HG02610 (cell line): Measurements from ENCODE around the gene POLQ.
"Not testable (repeated sequence)": the region's sequence is repeated elsewhere in the genome, so short reads cannot be mapped to it uniquely, and the experiment has no call there.

Experiments used
- ATAC-seq: cut with Tn5 transposase; IDR thresholded peaks from one replicate; pipeline ENCODE4 v1.9.1; 2021; ENCODE audit warnings: mild to moderate bottlenecking, moderate library complexity; ENCODE audit not compliant: unreplicated experiment

Gene POLQ

DNA sequence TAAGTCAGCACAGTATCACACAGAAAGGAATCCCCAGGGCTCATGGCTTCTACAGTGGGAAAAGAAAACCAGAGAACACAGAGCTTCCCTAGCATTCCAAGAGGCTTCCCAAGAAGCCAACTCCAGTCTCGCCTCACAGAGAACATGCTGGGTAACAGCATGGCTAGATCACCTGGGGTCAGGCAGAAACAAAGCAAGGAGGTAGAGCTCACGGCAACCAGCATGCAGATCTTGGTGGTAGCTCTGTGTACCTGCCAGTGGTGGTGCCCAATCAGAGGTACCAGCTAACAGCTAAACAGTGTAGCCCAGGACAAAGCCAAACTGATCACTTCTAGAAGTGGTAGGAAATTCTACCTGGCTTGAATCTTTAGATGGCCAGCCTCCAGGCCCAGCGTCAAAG, 31.3 kb downstream of the POLQ start:
- no peak for ATAC-seq

DNA sequence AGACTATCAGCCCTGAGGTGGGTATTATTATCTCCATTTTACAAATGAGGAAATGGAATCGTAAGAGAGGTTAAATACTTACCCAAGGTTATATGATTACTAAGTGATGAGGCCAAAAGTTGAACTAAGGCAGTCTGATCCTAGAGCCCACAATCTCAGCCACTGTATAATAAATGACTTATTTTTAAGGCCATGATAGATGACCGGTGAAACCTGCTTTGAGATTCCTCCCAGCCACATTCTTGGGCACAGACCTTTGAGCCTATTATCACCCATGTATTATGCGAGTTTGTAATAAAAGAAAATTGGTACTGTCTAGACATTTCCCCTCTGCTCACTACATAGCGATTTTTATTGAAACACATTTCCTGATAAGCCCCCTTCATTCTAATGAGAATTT, 37.4 kb downstream of the POLQ start:
- ATAC-seq, result no peak

- ATAC-seq, result no peak
These were observed 40.5 kb downstream of the POLQ start for GRCh38 chr3:121505256-121505655.

- no peak for ATAC-seq
These were observed 41.2 kb downstream of the POLQ start for GRCh38 chr3:121504618-121505017.

DNA sequence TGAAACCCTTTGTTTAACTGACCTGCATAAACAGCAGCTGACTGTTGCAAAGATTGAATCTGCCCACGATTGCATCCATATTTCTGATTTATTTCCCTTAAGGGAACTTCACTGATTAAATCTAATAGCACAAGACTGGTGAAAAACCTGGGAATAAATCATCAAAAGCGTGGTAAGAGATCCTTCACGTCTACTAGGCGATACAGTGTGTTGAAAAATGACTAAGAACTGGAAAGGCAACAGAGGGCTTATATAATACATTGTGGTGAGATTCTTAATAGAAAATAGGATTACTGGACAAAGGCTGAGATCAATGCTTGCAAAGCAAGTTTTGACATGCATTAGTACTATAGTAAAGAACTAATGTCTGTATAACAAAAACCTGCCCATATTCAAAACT, 49.0 kb downstream of the POLQ start:
- ATAC-seq, result no peak

DNA sequence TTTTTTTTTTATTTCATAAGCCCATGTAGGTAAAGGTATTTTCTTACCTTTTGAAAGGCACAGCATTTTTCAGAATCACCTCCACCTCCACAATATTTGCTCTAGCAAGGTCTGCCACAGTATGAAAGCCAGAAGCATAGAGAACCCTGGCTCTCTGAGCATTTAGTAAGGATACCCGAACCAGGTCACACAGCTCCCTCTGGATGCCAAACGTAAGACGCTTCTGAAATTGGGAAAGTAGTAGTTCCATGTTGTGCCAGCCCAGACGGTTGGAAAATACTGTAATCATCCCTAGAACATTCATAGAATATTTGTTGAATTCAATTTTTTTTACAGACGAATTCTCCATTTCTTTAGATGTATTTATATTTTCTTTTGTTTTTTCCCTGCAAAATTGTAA, 52.4 kb downstream of the POLQ start:
- no peak for ATAC-seq

- ATAC-seq, result no peak
These were observed 54.0 kb downstream of the POLQ start for GRCh38 chr3:121491683-121492320.

GRCh38 chr3:121490161-121490560, 55.6 kb downstream of the POLQ start:
- ATAC-seq, result no peak

- ATAC-seq, result no peak
These were observed 57.2 kb downstream of the POLQ start for GRCh38 chr3:121488628-121489027.

DNA sequence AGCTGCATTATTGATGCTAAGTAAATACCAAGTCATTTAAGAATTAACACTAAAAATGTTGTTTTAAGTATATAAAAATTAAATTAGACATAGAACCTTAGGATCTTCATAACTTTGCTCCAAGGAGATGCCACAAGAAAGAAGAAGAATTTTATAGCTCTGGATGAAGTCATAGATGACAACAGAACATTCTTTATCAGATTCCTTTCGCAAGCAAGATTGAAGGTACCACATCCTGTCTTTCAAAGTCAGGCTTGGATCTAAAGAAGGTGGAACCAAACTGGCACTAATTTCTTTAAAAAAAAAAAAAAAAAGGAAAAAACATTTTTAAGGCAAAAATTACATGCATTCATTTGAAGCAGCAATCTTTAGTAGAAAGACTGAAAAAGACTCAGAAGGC, 62.5 kb downstream of the POLQ start:
- ATAC-seq, result no peak

DNA sequence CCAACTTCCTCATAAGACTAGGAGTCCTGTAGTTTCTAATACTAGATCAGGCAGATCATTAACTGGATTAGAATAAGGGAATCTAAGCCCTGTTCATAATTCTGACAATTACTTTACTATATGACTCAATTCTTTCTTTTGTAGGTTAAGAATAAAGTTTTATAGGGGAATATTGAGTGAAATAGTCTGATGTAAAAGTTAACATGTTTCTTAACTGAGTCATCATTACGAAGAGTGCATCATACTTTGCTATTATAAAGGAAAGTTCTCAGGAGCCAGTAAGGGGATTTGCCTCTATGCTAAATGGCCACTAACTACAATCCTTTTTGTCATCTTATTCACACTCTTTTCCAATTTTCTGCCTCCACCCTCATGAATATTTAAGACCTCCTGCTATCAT, 63.1 kb downstream of the POLQ start:
- ATAC-seq, result no peak

- ATAC-seq, result no peak
These were observed 64.5 kb downstream of the POLQ start for GRCh38 chr3:121481106-121481880.

DNA sequence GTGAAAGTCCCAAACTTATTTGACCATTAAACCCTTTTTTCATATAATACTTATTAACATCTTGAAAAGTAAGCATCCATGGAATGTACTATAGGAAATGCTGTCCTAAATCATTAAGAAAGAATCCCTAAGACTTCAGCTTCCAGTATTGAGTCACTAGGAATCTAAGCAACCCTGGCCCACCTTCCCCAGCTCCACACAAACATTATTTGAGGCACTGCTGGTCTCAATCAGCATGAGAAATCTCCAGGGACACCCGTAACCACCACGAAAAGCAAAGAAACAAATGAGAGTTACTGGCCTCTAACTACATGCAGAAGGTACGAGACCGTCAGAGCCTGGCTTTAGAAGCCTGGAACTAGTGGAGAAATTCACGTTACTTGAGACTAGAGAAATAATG, 68.2 kb downstream of the POLQ start:
- no peak for ATAC-seq

DNA sequence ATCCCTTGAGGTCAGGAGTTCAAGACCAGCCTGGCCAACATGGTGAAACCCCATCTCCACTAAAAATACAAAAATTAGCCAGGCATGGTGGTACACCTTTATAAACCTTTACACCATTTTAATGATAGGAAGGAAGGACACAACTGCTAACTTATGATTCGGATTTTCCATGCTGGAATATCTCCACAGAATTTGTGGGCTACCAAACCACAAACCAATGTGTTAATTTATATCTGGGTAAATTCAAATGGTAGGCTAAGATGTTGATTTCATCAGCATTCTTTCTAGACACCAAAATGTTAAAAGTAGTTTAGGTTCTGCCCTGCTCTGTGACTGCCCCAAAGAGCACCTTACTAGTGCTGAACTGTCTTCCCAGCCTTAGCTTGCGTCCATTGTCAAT, 72.8 kb downstream of the POLQ start:
- ATAC-seq, result no peak

DNA sequence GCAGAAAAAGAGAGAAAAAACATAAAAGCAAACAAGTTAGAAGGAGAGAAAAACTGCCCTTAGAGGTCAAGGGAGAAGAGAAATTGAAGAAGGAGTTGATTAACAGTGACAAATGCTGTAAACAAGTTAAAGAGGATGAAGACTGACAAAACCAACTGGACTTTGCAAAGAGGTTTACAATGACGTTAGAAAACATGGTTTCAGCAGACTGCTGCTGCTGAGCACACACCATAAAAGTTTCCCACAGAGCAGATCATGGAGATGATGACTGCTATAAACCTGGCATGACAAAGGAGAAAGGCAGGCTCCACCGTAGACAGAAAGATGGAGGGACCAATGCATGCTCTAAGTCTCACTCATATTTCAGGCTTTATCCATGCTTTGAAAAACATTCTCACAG, 78.7 kb downstream of the POLQ start:
- no peak for ATAC-seq

DNA sequence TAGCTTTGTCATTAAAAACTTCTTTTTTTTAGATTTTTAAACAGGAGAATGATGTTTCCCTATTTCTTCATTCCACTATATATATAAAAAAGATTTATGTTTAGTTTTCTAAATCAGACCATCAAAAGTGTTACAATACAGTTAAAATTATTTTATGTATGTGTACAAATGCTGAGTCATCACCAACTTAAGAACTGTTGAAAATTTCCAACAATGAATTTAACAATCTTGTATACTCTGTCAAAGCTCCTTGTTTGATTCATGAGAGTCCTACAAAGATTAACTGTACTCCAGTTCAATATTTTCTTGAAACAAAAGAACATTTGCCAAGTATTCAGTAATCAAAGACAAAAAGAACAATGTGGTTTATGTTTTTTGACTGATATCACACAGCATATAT, 82.0 kb downstream of the POLQ start:
- no peak for ATAC-seq

GRCh38 chr3:121462565-121462964, 83.2 kb downstream of the POLQ start:
- ATAC-seq, result no peak

DNA sequence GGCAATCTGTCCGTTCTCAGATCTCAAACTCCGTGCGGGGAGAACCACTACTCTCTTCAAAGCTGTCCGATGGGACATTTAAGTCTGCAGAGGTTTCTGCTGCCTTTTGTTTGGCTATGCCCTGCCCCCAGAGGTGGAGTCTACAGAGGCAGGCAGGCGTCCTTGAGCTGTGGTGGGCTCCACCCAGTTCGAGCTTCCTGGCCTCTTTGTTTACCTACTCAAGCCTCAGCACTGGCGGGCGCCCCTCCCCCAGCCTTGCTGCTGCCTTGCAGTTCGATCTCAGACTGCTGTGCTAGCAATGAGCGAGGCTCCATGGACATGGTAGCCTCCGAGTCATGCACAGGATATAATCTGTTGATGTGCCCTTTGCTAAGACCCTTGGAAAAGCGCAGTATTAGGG, 94.0 kb downstream of the POLQ start:
- ATAC-seq, result not testable (repeated sequence)

DNA sequence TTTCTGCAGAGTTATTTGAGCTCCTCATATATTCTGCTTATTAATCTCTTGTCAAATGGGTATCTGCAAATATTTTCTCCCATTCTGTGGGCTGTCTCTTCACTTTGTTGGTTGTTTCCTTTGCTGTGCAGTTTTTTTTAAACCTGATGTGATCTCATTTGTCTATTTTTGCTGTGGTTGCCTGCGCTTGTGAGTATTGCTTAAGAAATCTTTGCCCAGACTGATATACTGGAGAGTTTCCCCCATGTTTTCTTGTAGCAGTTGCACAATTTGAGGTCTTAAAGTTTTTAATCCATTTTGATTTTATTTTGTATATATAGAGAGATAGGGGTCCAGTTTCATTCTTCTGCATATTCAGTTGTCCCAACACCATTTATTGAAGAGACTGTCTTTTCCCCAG, 102.3 kb downstream of the POLQ start:
- no peak for ATAC-seq

- ATAC-seq, result no peak
These were observed 109.1 kb downstream of the POLQ start for GRCh38 chr3:121436641-121437040.

- no peak for ATAC-seq
These were observed 109.7 kb downstream of the POLQ start for GRCh38 chr3:121436074-121436473.

DNA sequence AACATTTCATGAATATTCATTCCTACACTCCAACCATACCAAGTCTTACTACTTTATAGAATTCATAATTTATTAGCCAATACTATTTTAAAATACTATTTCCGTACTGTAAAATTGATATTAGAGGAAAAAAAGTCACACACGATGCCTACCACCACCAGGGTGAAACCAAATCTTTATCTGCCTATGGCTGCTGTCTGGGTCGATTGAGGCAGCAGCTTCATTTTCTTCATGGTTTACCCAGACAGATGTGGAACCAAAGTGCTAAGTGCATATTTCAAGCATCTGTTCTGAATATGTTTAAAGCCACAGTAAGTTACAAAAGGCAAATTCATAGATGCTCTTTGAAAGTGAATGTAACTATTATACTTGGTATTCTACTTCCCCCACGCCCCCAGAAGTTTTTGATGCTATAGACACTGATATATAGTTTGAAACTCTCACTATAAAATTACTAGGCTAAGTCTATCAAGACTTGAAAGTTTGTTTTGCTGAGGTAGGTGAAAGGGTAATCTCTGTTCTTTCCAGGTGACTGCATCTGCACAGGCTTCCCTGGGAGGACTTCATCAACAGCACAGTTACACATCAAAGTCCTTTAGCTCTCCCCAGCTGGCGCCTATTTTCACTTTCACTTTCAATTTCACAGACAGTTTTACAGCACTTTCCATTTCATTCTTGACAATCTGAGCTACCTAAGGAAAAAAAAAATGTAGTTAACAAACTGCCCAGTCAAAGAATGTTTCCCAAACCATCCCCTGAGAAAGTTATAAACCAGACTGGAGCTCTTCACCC, 113.9 kb downstream of the POLQ start:
- ATAC-seq, result peak; percentile 96
